ENCODE measurements around the gene NPM1.
"Not testable (repeated sequence)": the region's sequence is repeated elsewhere in the genome, so short reads cannot be mapped to it uniquely, and the experiment has no call there.

NPM1 gene

DNA sequence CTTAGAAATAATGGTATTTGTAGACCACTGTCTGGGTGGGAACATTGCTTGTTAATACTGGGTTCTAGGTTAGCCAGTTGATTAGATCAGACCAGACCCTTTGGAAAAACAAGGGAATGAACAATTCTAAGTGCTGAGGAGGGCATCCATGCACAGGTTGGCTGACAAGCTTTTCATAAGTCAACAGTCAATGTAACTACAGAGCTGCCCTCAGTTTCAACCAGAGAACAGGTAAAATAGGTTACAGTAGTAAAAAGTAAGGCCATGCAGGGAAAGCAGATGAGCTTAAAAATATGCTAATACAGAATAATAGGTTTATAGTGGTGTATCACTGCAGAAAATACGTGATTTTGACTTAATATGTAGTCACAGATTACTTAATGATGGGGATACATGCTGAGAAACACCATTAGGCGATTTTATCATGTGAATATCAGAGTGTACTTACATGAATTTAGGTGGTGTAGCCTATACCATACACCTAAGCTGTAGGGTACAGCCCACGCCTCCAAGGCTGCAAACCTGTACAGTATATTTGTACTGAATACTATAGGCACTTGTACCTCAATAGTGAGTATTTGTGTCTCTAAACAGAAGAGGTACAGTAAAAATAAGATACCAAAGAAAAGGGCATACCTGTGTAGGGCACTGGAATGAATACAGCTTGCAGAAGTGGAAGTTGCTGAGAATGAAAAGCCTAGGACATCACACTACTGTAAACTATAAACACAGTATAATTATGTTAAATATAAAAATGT, 25.7 kb downstream of the NPM1 start:
- DNase-seq: no peak

DNA sequence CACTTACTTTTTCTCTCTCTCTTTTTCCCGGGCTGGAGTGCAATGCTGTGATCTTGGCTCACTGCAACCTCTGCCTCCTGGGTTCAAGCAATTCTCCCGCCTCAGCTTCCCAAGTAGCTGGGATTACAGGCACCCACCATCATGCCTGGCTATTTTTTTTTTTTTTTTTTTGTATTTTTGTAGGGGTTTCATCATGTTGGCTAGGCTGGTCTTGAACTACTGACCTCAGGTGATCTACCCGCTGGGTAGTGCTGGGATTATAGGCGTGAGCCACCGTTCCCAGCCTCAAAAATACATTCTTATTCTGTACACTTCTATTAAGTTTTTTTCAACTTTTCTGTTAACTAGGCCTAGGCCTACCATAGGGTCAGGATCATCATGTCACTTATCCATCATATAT, 26.3 kb downstream of the NPM1 start:
- not testable (repeated sequence) for DNase-seq

DNA sequence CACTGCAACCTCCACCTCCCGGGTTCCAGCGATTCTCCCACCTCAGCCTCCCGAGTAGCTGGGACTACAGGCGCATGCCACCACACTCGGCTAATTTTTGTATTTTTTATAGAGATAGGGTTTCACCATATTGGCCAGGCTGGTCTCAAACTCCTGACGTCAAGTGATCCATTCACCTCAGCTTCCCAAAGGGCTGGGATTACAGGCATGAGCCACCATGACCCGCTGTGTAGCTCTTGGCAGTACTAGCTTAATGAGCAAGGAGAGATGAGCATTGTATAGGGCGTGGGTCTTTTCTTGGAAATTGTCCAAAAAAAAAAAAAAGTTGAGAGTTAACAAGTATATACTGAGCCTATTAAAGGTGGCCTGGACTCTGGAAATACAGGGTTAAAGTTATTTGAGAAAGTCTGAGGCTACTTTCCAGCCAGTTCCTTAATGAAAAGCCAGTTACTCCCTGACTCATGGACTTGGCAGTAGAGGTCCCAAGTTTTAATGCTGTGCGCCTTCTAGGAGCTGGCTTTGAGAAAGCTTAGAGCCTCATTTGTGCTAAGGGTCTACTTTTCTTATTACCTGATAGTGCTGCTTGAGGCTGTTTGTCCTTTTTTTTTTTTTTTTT, 27.6 kb downstream of the NPM1 start:
- DNase-seq: no peak

DNA sequence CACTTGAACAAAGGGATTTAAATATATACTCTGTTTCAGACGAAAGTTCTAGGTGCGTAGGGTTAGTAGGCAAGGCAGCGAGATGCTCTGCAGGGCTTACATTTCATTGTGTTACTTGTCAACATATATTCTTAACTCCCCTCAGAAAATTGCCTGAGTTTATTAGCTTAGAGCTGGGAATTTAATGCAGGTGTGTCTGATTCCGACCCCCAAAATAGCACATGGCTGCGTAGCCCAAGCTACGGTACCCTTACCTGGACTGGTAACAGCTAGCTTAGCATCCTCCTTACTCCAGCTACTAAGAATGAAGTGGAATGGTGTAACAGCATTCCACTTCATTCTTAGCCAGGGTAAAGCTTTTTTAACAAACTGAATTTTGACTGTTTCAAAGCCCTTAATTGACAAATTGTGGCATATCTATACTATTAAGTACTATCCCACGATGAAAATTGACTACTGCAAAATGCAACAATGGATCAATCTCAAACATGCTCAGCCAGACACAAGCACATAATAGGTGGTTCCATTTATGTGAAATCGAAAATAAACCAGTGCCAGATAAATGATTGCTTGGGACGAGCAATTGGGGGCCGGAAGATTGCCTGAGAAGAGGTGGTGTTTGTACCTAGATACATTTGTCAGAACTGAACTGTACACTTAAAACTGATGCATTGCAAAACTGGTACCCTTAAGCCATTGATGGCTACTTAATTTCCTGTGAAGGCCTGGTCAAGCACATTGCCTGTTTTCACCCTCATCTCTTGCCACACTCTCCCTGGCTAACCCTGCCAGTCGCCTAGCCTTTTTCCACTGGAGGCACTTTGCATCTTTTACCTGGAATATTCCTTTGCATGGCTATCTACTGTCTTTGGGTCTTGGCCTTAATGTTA, 28.8 kb downstream of the NPM1 start:
- no peak for DNase-seq

DNA sequence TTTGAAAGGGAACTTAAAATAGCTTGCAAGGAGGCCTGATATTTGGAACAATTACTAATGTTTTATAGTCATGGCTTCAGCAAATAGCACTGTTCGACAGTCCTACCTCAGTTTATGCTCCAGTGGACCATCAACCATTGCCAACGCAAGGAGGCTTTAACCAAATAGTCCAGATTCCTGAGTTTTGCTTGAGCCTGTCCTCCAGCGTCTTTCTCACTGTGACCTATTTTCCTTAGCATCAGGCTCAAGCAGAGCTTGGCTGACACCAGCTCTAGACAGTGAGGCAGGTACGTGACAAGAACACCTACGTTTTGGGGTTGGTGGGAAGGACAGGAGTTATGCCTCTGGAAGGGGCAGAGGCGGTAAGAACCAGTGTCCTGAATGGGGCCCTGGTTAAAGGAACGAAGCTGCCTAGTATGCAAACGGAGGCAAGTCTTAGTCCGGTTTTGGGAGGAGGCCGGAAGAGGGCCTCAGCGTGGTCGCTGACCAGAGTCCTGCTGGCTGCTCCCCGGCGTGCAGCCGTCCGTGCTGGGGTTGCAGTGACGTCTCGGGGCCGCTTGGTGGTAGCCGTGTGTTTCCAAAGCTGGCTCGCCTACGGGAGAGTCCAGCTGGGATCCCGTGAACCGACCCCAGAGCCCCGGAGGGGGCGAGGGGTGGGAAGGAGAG, 30.8 kb downstream of the NPM1 start:
- DNase-seq: peak; percentile 71

DNA sequence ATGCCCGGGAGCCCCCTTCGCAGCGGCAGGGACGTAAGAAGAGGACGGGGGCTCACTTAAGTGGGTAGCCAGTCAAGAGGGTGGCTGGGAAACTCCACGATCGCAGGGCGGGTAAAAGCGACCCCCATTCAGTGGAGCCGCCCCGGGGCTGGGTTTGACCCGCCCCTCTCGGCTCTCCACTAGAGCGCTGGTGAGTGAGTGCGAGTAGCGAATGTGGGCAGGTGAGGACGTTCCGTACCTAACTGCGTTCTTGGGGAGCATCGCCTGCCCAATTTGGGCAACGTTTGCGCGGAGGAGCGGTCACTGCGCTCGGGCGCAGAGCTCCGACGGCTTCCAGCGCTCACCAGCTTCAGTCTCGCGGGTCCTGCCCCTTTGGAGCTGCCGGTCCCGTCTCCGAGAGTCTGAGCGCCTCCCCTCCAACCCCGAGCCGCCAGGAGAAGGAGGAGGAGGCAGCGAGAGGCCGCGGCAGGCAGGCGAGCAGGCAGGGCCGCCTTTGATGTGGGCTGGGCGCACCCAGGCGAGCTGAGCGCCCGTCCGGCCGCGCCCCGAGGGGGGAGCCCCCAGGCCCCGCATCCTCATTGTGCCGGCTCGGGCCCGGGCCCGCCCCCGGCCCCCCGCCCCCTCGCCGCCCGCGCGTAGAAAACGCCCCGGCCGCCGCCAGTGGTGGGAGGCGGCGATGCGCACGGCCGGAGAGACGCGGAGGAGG, 31.5 kb downstream of the NPM1 start, which contains the start of gene FGF18:
Gene FGF18, plus strand, starts transcription at position 666 of the 706 bp plus-strand sequence. CDS start 553 bp downstream, outside the sequence.
- peak; percentile 49 for DNase-seq

DNA sequence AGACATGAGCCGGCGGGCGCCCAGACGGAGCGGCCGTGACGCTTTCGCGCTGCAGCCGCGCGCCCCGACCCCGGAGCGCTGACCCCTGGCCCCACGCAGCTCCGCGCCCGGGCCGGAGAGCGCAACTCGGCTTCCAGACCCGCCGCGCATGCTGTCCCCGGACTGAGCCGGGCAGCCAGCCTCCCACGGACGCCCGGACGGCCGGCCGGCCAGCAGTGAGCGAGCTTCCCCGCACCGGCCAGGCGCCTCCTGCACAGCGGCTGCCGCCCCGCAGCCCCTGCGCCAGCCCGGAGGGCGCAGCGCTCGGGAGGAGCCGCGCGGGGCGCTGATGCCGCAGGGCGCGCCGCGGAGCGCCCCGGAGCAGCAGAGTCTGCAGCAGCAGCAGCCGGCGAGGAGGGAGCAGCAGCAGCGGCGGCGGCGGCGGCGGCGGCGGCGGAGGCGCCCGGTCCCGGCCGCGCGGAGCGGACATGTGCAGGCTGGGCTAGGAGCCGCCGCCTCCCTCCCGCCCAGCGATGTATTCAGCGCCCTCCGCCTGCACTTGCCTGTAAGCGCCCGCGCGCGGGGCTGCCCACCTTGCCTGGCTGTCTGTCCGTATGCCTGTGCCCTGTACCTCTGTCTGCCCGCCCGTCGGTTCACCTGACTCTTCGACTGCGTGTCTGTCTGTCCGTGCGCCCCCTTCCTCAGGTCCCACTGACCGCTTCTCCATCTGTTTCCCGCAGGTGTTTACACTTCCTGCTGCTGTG, 32.2 kb downstream of the NPM1 start:
- peak; percentile 28 for DNase-seq

DNA sequence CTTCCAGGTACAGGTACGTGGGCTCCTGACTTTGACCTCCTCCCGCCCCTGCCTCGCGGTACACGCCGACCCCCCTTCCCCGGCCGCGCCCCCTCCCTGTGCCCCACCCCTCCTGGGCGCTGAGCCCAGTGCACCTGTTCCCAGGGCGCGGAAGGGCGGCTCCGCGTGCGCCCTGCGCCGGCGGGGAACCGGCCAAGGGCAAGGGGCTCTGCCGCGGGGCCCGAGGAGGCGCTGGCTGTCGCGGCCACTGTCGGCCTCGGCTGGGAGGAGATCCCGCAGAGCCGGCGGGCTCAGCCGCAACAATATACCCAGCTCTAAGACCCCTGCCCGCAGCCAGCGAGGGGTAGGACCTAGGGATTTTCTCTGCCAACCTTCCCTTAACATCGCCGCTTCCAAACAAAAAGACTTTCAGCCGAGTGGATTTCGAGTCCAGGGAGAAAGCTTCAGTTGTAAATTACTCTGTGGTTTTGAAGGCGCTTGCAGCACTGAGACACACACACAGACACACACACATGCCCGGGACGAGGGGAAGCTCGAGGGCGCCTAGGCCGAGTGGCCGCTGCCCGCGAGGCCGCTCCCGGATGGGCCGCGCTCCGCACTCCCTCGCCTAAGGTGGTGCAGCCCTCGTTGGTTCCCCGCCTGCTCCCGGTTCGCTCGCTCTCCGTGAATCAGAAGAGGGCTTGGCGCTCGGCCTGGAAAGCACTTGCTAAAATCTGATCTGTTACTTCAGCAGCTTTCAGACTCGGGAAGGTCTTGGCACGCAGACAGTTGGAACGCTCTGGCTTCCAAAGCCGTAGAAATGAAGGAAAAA, 33.0 kb downstream of the NPM1 start:
- DNase-seq: no peak

DNA sequence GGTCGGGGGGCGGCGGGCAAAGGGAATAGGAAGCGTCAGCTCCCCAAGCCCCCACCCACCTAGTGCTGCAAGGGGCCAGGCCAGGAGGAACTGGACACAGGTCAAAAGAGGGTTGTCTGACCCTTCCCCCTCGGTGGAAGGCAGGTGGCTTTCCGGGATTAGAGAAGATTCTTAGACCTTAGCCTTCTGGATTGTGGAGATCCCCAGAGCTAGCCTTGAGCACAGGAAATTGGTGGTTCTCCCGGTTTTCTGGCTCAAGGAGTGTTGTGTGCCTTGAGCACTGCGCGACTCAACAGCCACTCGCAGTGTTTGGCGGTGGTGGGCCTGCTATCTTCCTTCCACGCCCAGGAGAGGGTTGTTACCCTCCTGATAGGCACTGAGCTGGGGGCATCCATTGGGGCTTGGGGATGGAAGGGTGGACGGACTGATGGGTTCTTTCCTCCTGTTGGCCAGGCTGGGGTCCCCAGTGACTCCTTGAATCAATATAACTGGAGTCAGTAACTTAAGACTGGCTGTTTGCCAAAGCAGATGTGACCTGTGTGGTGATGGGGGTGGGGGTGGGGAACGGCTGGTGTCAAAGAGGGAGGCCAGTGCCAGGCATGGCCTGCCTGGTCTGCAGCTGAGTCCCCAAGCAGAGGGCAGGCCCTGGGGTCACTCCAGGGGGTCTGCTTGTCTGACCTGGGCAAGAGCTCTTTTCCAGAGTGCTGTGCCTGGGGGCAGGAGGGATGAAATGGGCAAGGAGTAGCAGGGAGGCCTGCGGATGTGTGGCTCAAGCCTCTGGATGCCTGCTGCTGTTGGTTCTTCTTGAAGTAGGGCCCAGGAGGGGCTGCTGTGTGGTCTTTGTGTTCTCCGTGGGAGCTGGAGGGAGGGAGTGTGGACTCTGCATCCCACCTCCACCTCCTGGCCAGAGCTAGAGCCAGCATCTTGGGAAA, 33.9 kb downstream of the NPM1 start:
- no peak for DNase-seq

DNA sequence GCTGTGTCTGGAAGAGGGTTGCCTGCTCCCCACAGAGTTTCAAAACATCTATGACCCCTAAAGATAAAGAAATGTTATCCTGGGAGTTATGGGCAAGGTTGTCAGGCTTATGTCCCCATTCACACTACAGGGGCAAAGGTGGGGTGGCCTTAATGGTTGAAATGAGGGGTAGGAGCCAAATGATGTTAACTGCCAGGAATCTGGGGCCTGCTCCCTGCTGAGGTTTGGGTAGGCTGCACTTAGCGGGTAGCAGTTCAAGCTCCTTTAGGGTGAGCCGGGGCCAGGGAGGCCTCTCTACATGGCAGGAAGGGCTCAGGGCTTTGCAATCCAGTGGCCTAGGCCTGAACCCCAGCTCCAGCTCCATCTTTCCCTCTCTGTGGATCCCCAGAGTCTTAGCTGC, 34.8 kb downstream of the NPM1 start:
- no peak for DNase-seq

DNA sequence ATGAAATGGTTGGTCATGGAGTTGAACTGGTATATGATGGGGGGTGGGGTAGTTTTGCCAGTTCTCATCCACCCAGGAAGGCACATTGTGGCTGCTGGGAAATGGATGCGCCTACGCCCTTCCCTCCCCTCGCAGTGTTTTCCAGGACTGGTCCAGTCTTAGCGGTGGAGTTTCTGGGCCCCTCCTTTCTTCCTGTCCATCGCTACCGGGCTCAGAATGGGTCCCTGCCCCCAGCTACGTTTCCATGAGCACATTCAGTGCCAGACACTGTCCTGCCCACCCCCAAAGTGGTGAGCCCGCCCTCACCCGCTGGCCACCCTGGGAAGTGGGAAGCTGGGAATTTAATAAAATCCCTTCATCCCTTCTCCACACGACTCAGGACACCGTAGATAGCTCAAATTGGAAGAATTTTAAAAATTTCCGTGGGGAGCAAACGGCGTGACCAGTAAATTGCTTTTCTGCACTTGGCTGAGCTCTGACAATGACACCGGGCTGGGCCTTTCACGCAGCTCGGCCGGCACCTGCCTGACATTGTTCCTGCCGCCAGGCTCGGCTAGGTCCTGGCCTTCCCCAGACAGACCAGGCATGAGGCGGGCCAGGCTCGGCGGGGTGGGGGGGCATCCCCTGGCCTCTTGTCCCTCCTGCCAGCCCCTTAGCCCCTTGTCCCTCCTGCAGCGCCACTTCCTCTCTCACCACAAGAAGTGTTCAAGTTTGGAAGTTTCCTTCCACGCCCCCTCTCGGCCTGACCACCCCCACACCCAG, 35.4 kb downstream of the NPM1 start:
- no peak for DNase-seq

DNA sequence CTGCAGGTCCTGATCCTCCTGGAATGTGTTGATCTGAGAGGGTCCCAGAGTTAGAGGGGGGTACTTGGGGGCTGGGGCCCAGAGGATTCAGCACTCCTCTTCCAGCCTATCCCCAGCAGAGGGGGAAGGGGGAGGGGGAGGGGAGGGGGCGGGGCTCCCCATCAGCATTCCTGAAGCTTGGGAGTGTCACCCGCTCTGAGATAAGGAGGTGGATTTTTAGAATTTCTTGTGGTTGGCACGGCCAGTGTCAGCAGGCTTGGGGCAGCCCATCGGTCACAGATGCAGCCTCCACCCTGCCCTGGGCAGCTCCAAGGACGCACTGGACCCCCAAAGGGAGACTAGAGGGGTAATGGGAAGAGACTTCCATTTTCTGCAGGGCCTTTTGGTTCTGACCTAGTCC, 37.1 kb downstream of the NPM1 start:
- DNase-seq: no peak

DNA sequence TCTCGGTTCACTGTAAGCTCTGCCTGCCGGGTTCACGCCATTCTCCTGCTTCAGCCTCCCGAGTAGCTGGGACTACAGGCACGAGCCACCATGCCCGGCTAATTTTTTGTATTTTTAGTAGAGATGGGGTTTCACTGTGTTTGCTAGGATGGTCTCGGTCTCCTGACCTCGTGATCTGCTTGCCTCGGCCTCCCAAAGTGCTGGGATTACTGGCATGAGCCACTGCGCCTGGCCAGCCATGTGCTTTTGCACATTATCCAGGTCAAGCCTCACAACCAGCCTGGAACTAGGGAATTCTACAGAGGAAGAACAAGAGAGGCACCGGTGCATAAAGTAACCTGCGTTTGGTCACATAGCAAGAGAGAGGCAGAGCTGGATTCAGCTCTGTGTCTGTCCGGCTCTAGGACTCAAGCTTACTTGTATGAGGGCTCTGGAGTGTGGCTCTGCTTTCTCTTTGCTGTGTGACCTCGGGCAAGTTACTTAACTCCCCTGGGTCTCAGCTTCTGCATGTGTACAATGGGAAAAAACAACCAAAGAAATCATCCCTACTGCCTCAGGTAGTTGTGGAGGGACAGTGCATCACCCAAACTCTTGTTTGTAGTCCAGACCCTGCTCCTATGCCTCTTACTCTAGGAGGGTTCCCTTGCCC, 38.1 kb downstream of the NPM1 start:
- no peak for DNase-seq

DNA sequence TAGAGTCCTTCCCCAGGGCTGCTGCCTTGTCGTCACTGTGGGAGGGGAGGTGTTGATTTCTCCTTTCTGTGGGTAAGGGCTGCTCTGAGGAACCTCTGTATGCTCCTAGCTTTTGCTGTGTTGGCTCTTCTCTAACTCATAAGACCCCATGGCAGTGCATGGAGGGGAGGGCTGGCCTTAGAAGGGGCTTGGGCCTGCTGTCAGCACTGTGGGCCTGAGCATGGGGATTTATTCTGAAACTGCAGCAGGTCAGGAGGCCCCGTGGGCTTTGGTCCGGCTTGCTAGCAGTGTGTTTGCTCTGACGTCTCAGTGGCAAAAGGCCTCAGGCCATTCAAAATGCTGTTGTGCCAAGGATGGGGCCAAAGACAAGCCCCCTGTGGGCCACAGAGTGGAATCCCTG, 38.6 kb downstream of the NPM1 start:
- no peak for DNase-seq

DNA sequence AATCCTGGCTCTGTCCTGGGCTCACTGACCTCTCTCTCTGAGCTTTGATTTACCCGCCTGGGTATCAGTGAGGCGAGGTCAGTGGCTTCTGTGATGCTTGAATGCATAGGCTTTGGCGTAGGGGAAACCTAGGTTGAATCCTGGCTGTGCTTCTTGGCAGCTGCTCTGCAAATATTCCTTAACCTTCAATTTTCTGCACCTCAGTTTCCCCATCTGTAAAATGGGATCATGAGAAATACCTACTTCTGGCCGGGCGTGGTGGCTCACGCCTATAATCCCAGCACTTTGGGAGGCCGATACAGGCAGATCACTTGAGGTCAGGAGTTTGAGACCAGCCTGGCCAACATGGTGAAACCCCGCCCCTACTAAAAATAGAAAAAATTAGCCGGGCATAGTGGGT, 39.0 kb downstream of the NPM1 start:
- no peak for DNase-seq

DNA sequence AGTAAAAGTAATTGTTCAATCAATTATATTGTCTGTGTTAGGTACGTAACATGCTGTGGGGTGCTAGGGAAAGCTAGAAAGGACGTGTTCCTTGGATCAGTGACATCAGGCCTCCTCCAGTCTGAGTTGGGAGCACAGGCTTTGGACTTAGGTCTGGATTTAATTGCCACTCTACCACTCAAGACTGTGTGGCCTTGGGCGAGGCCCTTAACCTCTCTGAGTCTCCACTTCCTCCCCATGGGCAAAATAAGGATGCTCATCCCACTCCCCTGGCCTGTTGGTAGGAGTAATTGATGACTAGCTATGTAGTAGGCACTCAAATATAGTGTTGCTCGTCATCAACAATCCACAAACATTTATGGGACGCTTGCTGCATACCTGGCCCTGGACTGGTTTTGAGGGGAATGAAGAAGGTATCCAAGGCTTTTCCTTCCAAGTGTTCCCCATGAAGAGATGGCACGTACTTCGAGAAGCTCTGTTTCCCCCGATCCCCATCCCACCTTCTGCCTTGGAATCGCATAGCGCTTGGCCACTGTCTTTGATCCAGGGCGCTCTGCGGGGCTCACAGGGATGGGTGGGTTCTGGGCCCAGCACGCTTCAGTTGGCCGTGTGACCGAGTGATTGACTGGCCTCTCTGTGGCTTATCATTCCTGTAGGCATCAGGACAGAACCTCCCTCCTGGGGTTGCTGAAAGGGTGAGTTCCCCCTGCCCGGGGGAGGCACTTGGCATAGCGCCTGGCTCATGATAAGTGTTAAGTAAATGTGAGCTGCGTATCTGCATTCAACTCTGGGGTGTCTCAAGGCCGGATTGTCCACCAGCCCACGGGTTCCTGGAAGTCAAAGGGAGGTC, 39.9 kb downstream of the NPM1 start:
- DNase-seq: no peak

DNA sequence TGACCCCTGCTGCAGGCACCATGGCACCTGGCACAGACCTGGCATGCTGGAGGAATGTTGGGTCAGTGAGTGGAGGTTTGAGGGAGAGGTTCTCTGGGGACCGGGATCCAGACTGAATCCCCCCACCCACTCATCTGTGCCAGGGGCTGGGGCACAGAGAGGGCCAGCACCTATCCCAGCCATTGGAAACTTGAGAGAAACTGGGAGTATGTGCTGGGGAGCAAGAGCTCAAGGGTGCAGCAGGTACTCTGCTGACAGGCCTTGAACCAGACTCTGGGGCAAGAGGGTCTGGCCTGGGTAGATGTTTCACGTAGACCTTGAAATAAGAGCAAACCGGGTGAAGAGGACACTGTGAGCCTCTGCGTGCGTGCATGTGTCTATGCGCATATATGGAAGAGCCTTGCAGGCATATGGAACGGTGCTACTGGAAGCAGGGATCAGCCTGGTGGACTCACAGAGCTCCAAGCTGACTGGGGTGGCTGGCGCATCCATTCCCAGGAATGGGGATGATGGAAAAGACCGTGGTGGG, 40.6 kb downstream of the NPM1 start:
- no peak for DNase-seq

Measured in activated CD4-positive, alpha-beta T cell treated with anti-CD3 and anti-CD28 coated beads, Interleukin-2, Interleukin-6, amounts not matched to agents 100 ng/mL and 50 ng/mL, durations not matched to agents 16 hours and 8 hours (primary cell).